Fibroblast of skin of scalp (primary cell): ENCODE results near the gene IAH1.
"Not testable (repeated sequence)": the region's sequence is repeated elsewhere in the genome, so short reads cannot be mapped to it uniquely, and the experiment has no call there.

Experiments
- DNase-seq: peaks from one replicate; pipeline ENCODE4 v3.0.0-alpha.2; 2013

IAH1 gene

DNA sequence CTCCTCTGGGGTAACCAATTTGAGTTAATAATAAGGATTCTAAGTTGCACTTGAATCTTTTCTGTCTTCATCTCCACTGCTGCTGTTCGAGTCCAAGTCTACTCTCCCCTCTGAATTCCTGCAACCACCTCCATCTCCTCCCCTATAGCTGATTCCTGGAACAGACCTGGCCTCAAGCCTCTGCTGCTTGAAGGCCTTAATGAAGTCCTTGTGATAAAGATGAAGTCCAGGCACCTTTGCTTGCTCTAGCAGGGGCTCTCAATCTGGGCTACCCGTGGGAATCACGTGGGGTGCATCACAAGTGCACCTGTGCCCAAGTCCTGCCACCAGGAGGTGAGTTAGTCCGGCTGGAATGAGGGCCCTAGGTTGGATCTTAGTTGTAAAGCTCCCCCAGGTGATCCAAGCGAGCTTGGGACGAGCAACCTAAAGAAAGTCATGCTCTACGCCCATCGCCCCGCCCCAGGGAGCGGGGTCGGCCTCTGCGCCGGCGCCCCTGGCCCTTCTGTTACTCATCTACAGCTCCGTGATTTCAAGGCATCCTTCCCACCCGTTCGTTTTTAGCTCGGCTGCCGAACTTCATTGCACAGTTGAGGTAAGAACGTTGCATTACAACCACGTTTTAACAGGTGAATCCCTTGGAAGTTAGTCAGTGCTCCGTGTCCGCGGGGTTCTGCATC is 905 bp upstream of the IAH1 start:
- no peak for DNase-seq

- peak; percentile 21 for DNase-seq
Measured at GRCh38 chr2:9473985-9474360, 378 bp upstream of the IAH1 start.

DNA sequence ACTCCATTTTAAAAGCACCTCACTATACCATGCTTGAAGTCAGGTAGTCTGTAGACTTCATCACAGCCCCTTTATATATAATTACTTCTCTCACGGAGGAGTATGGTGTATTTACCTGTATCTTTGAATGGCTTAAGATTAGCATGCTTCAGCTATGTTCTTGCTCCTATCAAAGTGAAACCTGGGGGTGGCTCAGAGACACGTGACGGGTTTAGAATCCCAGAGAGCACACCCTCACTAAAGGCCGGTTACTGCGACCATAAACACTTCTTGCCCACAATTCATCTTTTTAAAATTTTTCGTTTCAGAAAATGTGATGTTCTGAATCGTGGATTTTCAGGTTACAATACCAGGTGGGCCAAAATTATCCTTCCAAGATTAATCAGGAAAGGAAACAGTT is 3.6 kb downstream of the IAH1 start:
- no peak for DNase-seq

GRCh38 chr2:9478526-9478925 is 4.2 kb downstream of the IAH1 start:
- DNase-seq = no peak

DNA sequence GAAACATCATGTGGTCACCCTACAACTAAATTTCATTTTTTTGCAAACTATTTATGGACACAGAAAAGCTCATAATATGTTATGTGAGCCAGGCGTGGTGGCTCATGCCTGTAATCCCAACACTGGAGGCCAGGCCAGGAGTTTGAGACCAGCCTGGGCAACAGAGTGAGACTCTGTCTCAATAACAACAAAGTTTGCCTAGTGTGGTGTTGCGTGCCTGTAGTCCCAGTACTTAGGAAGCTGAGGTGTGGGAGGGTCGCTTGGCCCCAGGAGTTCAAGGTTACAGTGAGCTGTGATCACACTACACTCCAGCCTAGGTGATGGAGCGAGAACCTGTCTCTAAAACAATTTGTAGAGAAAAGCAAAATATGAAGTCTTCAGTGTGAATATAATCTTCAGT is 5.8 kb downstream of the IAH1 start:
- DNase-seq = no peak

DNA sequence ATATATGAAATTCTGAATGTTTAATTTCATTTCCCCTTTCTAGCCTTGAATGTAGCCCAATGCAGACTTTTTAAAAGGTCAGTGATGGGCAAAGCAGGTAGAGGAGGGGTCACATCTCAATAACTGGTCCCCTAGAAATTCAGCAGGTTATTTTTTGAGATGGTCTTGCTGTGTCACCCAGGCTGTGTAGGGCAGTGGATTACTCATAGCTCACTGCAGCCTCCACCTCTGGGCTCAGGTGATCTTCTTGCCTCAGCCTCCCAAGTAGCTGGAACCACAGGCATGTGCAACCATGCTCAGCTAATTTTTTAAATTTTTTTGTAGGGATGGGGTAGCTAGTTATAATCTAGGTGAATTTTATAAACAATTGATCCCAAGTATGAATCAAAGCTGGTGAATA is 8.8 kb downstream of the IAH1 start:
- DNase-seq = no peak

GRCh38 chr2:9484533-9484932 is 10.2 kb downstream of the IAH1 start:
- DNase-seq = no peak

- no peak for DNase-seq
Measured at GRCh38 chr2:9488583-9489547, 14.5 kb downstream of the IAH1 start.

GRCh38 chr2:9490789-9491188 is 16.4 kb downstream of the IAH1 start:
- DNase-seq = no peak

DNA sequence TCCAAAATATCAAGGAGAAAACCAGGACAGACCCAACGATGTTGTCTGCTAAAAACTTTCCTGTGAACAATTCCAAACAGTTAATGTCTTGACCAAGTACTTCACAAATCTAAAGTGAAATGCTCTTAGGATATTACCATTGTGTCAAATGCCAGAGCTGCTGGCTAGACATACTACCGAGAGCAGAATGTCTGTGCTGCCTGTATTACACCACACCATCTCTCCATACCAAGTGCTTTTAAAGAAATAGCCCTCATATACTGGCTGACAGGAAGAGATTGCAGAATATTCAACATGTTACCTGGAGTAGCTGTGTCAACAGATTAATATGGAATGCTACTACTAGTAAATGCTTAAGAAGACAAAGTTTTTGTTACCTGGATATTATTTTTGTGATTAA is 18.6 kb downstream of the IAH1 start:
- no peak for DNase-seq

GRCh38 chr2:9493478-9493877 is 19.1 kb downstream of the IAH1 start:
- DNase-seq = no peak

GRCh38 chr2:9494081-9494480 is 19.7 kb downstream of the IAH1 start:
- no peak for DNase-seq

GRCh38 chr2:9497017-9497416 is 22.7 kb downstream of the IAH1 start:
- no peak for DNase-seq

DNA sequence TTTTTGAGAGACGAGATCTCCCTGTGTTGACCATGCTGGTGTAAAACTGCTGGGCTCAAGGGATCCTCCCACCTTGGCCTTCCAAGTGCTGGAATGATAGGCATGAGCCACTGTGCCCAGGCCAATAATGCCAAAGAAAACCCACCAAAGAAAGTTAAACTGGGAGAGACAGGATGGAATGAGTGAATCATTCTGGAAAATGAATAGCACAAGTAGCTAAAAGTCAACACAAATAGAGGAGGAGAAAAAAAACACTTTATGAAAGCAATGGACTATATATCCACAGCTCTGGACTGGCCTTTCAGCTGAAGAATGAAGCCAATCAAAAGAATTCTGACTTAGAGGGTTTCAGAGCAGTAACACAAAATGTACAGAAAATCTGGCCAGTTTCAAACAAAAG is 23.9 kb downstream of the IAH1 start:
- peak; percentile 58 for DNase-seq

- DNase-seq = no peak
Measured at GRCh38 chr2:9508931-9509330, 34.6 kb downstream of the IAH1 start.

DNA sequence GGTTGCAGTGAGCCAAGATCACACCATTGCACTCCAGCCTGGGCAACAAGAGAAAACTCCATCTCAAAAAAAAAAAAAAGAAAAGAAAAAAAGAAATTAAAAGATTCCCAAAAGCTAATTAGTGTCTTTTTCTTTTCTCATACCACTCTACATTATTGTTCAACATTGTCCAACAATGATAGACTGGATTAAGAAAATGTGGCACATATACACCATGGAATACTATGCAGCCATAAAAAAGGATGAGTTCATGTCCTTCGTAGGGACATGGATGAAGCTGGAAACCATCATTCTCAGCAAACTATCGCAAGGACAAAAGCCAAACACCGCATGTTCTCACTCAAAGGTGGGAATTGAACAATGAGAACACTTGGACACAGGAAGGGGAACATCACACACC is 39.6 kb downstream of the IAH1 start:
- DNase-seq = not testable (repeated sequence)

GRCh38 chr2:9517118-9517782 is 42.9 kb downstream of the IAH1 start:
- DNase-seq = no peak

GRCh38 chr2:9518163-9518562 is 43.8 kb downstream of the IAH1 start:
- no peak for DNase-seq

DNA sequence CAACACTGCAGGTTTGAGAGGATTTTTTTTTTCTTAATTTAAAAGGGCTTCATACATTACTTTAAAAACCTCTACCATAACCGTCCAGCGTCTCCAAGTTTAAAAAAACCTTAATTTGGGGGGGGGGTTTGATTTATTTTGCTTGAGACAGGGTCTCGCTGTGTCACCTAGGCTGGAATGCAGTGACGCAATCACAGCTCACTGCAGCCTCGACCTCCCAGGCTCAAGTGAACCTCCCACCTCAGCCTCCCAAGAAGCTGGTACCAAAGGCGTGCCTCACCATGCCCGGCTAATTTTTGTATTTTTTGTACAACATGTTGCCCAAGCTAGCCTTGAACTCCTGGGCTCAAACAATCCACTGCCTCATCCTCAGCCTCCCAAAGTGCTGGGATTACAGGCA is 44.4 kb downstream of the IAH1 start:
- no peak for DNase-seq

- no peak for DNase-seq
Measured at GRCh38 chr2:9519250-9519649, 44.9 kb downstream of the IAH1 start.

GRCh38 chr2:9524291-9524690 is 49.9 kb downstream of the IAH1 start:
- DNase-seq = no peak

- DNase-seq = no peak
Measured at GRCh38 chr2:9525266-9525665, 50.9 kb downstream of the IAH1 start.

DNA sequence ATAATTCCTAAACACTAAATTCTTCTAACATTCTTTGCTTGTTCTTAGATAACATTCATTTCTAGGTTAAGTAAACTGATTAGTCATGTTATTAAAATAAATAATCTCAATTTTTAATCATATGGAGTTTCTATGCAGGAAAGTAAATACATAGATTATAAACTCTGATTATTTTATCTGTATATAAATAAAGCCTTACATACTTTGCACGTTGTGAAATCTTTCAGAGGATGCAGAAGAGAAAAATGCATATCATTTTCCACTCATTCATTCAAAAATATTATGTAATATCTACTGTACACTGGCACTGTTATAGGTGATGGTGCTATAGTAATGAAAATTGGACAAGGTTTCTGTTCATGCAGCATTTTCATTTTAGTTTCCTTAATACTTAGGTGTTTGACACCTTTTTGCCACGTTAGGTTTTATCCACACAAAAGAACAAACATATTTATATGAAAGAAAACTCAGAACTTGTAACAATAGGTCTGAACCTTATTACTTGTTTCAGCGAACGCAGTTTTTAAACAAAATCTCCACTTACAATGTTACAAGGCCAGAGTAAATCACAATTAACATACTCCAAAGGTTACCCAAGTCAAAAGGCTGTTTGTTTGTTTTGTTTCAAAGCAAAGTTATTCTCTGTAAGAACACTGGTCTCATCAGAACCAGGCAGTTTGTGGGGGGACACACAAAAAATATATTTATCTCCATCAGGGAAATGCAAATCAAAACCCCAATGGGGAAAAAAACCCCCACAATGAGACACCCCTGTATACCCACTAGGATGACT is 53.8 kb downstream of the IAH1 start:
- DNase-seq = no peak
